Osteoblast (primary cell): ENCODE data around the gene SLC6A19. TPM values are rescaled to one million over a fixed set of nuclear protein-coding genes. Genes with fewer than 3 reads are reported as not detected.

Source experiments
- DNase-seq: peaks from one replicate; pipeline ENCODE4 v3.0.0; 2011; ENCODE audit warnings: low spot score, mixed read lengths; ENCODE audit not compliant: insufficient read length; ENCODE audit errors: missing footprints
- H2AFZ ChIP-seq: 2 replicates; pipeline ENCODE4 v1.6.0; 2011; ENCODE audit warnings: mild to moderate bottlenecking, low read length
- H3K27ac ChIP-seq: 2 replicates; pipeline ENCODE4 v1.5.1; 2011; ENCODE audit warnings: mild to moderate bottlenecking, low read depth, low read length, moderate library complexity
- H3K27me3 ChIP-seq: 2 replicates; pipeline ENCODE4 v1.6.0; 2012; ENCODE audit warnings: mild to moderate bottlenecking, control low read depth, inconsistent platforms, low read length, moderate library complexity; ENCODE audit not compliant: insufficient read depth
- H3K36me3 ChIP-seq: 2 replicates; pipeline ENCODE4 v1.5.1; 2011; ENCODE audit warnings: mild to moderate bottlenecking, low read length, control low read depth, moderate library complexity; ENCODE audit not compliant: insufficient read depth
- H3K4me1 ChIP-seq: 2 replicates; pipeline ENCODE4 v1.5.1; 2011; ENCODE audit warnings: mild to moderate bottlenecking, low read length, control low read depth, moderate library complexity; ENCODE audit not compliant: insufficient read depth
- H3K4me2 ChIP-seq: 2 replicates; pipeline ENCODE4 v1.6.0; 2011; ENCODE audit warnings: mild to moderate bottlenecking, low read length; ENCODE audit not compliant: insufficient read depth
- H3K4me3 ChIP-seq: fragments of 200-600 bp; sonication (generic); 3 replicates; pipeline ENCODE4 v1.5.1; 2012; ENCODE audit warnings: mild to moderate bottlenecking, low read length, inconsistent platforms; ENCODE audit not compliant: insufficient read depth
- H3K79me2 ChIP-seq: 2 replicates; pipeline ENCODE4 v1.6.0; 2012; ENCODE audit warnings: mild to moderate bottlenecking, low read length, control low read depth, inconsistent platforms; ENCODE audit not compliant: insufficient read depth
- H3K9me3 ChIP-seq: 2 replicates; pipeline ENCODE4 v1.5.1; 2011; ENCODE audit warnings: low read depth, low read length, control low read depth
- H4K20me1 ChIP-seq: 2 replicates; pipeline ENCODE4 v1.6.0; 2012; ENCODE audit warnings: mild to moderate bottlenecking, low read length, control low read depth; ENCODE audit not compliant: insufficient read depth
- total RNA-seq: library from RNA; depleted of rRNA; stranded (reverse); fragments of >200 nt; gene quantifications from 2 replicates; pipeline ENCODE4 v1.2.3, GENCODE V29; 2012
- TF ChIP-seq, protein P1 (sequence below): IDR thresholded peaks from 2 replicates; pipeline ENCODE4 v1.5.1; 2011; ENCODE audit warnings: mild to moderate bottlenecking, low read depth, low read length, moderate library complexity; ENCODE audit errors: extremely low read depth

The SLC6A19 gene
- total RNA-seq, 1 donor = not detected

DNA sequence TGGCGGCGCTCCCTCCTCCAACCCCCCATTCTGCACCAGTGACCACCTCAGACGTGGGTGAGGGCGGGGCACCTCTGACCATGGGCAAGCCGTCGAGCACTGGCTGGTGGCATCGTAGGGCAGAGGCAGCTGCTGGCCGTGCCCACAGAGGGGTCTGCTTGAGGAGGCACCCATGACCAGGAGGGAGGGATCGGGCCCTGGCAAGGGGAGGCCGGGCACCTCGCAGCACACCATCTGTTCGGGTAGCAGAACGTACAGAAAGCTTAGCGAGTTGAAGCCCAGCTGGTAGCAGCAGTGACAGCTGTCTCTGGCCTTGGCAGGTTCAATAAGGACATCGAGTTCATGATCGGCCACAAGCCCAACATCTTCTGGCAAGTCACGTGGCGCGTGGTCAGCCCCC lies 19.4 kb downstream of the SLC6A19 start:
- TF ChIP-seq, protein P1, sequence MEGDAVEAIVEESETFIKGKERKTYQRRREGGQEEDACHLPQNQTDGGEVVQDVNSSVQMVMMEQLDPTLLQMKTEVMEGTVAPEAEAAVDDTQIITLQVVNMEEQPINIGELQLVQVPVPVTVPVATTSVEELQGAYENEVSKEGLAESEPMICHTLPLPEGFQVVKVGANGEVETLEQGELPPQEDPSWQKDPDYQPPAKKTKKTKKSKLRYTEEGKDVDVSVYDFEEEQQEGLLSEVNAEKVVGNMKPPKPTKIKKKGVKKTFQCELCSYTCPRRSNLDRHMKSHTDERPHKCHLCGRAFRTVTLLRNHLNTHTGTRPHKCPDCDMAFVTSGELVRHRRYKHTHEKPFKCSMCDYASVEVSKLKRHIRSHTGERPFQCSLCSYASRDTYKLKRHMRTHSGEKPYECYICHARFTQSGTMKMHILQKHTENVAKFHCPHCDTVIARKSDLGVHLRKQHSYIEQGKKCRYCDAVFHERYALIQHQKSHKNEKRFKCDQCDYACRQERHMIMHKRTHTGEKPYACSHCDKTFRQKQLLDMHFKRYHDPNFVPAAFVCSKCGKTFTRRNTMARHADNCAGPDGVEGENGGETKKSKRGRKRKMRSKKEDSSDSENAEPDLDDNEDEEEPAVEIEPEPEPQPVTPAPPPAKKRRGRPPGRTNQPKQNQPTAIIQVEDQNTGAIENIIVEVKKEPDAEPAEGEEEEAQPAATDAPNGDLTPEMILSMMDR = no peak
- Histone ChIP-seq H3K9me3 (no peaks in the 10 kb centered on the region), H3K36me3 (no peaks in the 10 kb centered on the region), H3K4me1 (no peaks in the 10 kb centered on the region), H3K4me2 (no peak overlapping the region), H2AFZ (no peak overlapping the region), H4K20me1 (no peaks in the 10 kb centered on the region), H3K27ac (no peak overlapping the region), H3K4me3 (no peak overlapping the region), H3K79me2 (no peaks in the 10 kb centered on the region), H3K27me3 (no peaks in the 10 kb centered on the region)
- no peak for DNase-seq

GRCh38 chr5:1221721-1222120 lies 20.3 kb downstream of the SLC6A19 start:
- H3K4me3 ChIP-seq = no peak overlapping the region
- H3K4me2 ChIP-seq = no peak overlapping the region
- no peaks in the 10 kb centered on the region for H3K4me1 ChIP-seq
- H3K9me3 ChIP-seq = no peaks in the 10 kb centered on the region
- no peak overlapping the region for H3K27ac ChIP-seq
- no peaks in the 10 kb centered on the region for H3K79me2 ChIP-seq
- no peaks in the 10 kb centered on the region for H3K36me3 ChIP-seq
- no peak for DNase-seq
- TF ChIP-seq, protein P1 = no peak
- no peaks in the 10 kb centered on the region for H4K20me1 ChIP-seq
- H3K27me3 ChIP-seq = no peaks in the 10 kb centered on the region
- no peak overlapping the region for H2AFZ ChIP-seq

GRCh38 chr5:1222147-1222546 lies 20.8 kb downstream of the SLC6A19 start:
- H2AFZ ChIP-seq = no peak overlapping the region
- H3K27ac ChIP-seq = no peak overlapping the region
- no peaks in the 10 kb centered on the region for H4K20me1 ChIP-seq
- H3K79me2 ChIP-seq = no peaks in the 10 kb centered on the region
- no peaks in the 10 kb centered on the region for H3K9me3 ChIP-seq
- H3K4me3 ChIP-seq = no peak overlapping the region
- no peaks in the 10 kb centered on the region for H3K4me1 ChIP-seq
- DNase-seq = no peak
- TF ChIP-seq, protein P1 = no peak
- no peaks in the 10 kb centered on the region for H3K27me3 ChIP-seq
- no peak overlapping the region for H3K4me2 ChIP-seq
- H3K36me3 ChIP-seq = no peaks in the 10 kb centered on the region

GRCh38 chr5:1222621-1223277 lies 21.4 kb downstream of the SLC6A19 start:
- Histone ChIP-seq H3K79me2 (no peaks in the 10 kb centered on the region), H2AFZ (no peak overlapping the region), H3K9me3 (no peaks in the 10 kb centered on the region), H4K20me1 (no peaks in the 10 kb centered on the region), H3K4me3 (no peak overlapping the region), H3K36me3 (no peaks in the 10 kb centered on the region), H3K27me3 (no peaks in the 10 kb centered on the region), H3K4me2 (no peak overlapping the region), H3K27ac (no peak overlapping the region), H3K4me1 (no peaks in the 10 kb centered on the region)
- TF ChIP-seq, protein P1 = no peak
- no peak for DNase-seq
